Hepatic stellate cell (primary cell): ENCODE results near the gene ZNF662.

Experiments
- DNase-seq: peaks from one replicate; pipeline ENCODE4 v3.0.0; 2011; ENCODE audit warnings: low spot score

ZNF662 gene

GRCh38 chr3:42936157-42936981 is 30.4 kb downstream of the ZNF662 start:
- no peak for DNase-seq

- no peak for DNase-seq
Observed at GRCh38 chr3:42937334-42937733, 31.4 kb downstream of the ZNF662 start.

- no peak for DNase-seq
Observed at GRCh38 chr3:42942693-42943092, 36.8 kb downstream of the ZNF662 start.

- no peak for DNase-seq
Observed at GRCh38 chr3:42946050-42946449, 40.1 kb downstream of the ZNF662 start.

- DNase-seq = no peak
Observed at GRCh38 chr3:42957573-42957972, 51.6 kb downstream of the ZNF662 start.

GRCh38 chr3:42960282-42960681 is 54.3 kb downstream of the ZNF662 start:
- DNase-seq = no peak

GRCh38 chr3:42960786-42961185 is 54.8 kb downstream of the ZNF662 start:
- DNase-seq = no peak

GRCh38 chr3:42961633-42962032 is 55.7 kb downstream of the ZNF662 start:
- DNase-seq = peak; percentile 34

GRCh38 chr3:42963269-42963668 is 57.3 kb downstream of the ZNF662 start:
- no peak for DNase-seq

- DNase-seq = no peak
Observed at GRCh38 chr3:42964266-42964665, 58.3 kb downstream of the ZNF662 start.
